Measurements from ENCODE around the gene TAF10. TPM values are rescaled to one million over a fixed set of nuclear protein-coding genes. Genes with fewer than 3 reads are reported as not detected.

Gene TAF10
- polyA plus RNA-seq, 4 donors = 62.6 to 133 (median 105) TPM

GRCh38 chr11:6561288-6561687 lies 50.7 kb downstream of the TAF10 start:
- FAIRE-seq (no peak), DNase-seq (no peak)
- H3K9me3 ChIP-seq (ENCODE audit: control insufficient read depth in 2 of 2, insufficient read depth in 1 of 2, low read depth in 1 of 2, low read length in 1 of 2) = no peaks in the 10 kb centered on the region
- H3K4me1 ChIP-seq (ENCODE audit: control insufficient read depth in 3 of 3, insufficient read depth in 2 of 3, low read depth in 1 of 3, low read length in 2 of 3) = no peaks in the 10 kb centered on the region
- no peaks in the 10 kb centered on the region for H3K27me3 ChIP-seq (ENCODE audit: control insufficient read depth in 3 of 3, insufficient read depth in 3 of 3, low read length in 3 of 3)
- no peak overlapping the region for H3K27ac ChIP-seq (ENCODE audit: low read depth in 1 of 3, low read length in 2 of 3)
- no peak overlapping the region for H3K4me3 ChIP-seq (ENCODE audit: low read depth in 1 of 3, low read length in 3 of 3)
- peaks cover 0 to 17% (median 0%) of the 10 kb centered on the region in 3 donors for H3K36me3 ChIP-seq (ENCODE audit: control insufficient read depth in 3 of 3, insufficient read depth in 2 of 3, low read depth in 1 of 3, low read length in 3 of 3)
- 92 to 96% (median 93%) methylated on average over 3 of the region's 3 CpGs for whole genome bisulfite sequencing, 3 donors

Other genes starting within 250 kb of the TAF10 start
- gene SMPD1, start 221.7 kb downstream of the TAF10 start, polyA plus RNA-seq = 10 to 100 TPM; 22.0 to 41.2 (median 29.3) TPM
- gene APBB1, start 193.1 kb downstream of the TAF10 start, polyA plus RNA-seq = 10 to 100 TPM in 2 of 4 donors, 1 to 10 TPM in 2; 2.5 to 17.8 (median 11.9) TPM
- gene HPX, start 171.2 kb downstream of the TAF10 start, polyA plus RNA-seq = 1 to 10 TPM in 3 of 4 donors, under 1 TPM in 1; 0.85 to 5.7 (median 3.3) TPM
- gene TRIM3, start 138.3 kb downstream of the TAF10 start, polyA plus RNA-seq = 10 to 100 TPM; 11.0 to 96.4 (median 39.3) TPM
- 10 to 100 TPM; 48.5 to 68.8 (median 64.1) TPM for gene ARFIP2, start 130.9 kb downstream of the TAF10 start, polyA plus RNA-seq
- gene TIMM10B, start 130.7 kb downstream of the TAF10 start, polyA plus RNA-seq = 10 to 100 TPM; 15.9 to 47.1 (median 23.9) TPM
- gene DNHD1, start 114.9 kb downstream of the TAF10 start, polyA plus RNA-seq = 10 to 100 TPM in 1 of 4 donors, 1 to 10 TPM in 3; 4.0 to 10.5 (median 9.0) TPM
- 10 to 100 TPM; 15.9 to 28.4 (median 21.2) TPM for gene RRP8, start 8.6 kb downstream of the TAF10 start, polyA plus RNA-seq
- 10 to 100 TPM; 73.9 to 99.2 (median 93.1) TPM for gene ILK, start 8.4 kb downstream of the TAF10 start, polyA plus RNA-seq
- 100 to 1,000 TPM in 1 of 4 donors, 10 to 100 TPM in 3; 25.4 to 429 (median 34.7) TPM for gene TPP1, start 7.2 kb upstream of the TAF10 start, polyA plus RNA-seq
- 10 to 100 TPM in 1 of 4 donors, 1 to 10 TPM in 1, under 1 TPM in 2; under 0.01 to 10.7 (median 3.6) TPM for gene DCHS1, start 43.6 kb upstream of the TAF10 start, polyA plus RNA-seq
- gene MRPL17, start 71.1 kb upstream of the TAF10 start, polyA plus RNA-seq = 10 to 100 TPM; 17.8 to 64.5 (median 34.2) TPM
- under 1 TPM in 2 of 4 donors, not detected in 2; 0.07 to 0.09 TPM for gene OR2AG2, start 159.8 kb upstream of the TAF10 start, polyA plus RNA-seq
- under 1 TPM in 1 of 4 donors, not detected in 3; 0.01 TPM for gene OR2AG1, start 170.8 kb upstream of the TAF10 start, polyA plus RNA-seq
- under 1 TPM in 1 of 4 donors, not detected in 3; 0.03 TPM for gene OR6A2, start 187.5 kb upstream of the TAF10 start, polyA plus RNA-seq
- not detected for gene OR10A5, start 233.5 kb upstream of the TAF10 start, polyA plus RNA-seq